HG03108 (cell line): ENCODE data around the gene TLK1.
A peak's percentile ranks its signal among the peaks of the same experiment; 100 is the strongest.

ENCODE experiments used
- ATAC-seq: cut with Tn5 transposase; IDR thresholded peaks from one replicate; pipeline ENCODE4 v1.9.1; 2021; ENCODE audit warnings: moderate library complexity; ENCODE audit not compliant: unreplicated experiment

Gene TLK1

GRCh38 chr2:171160119-171160955 lies at the start of gene TLK1:
Gene TLK1, minus strand, starts transcription at chr2:171160893. Its CDS starts 465 bp downstream, at chr2:171160428.
- ATAC-seq: peak; percentile 47

- no peak for ATAC-seq
These were observed 49.6 kb upstream of the TLK1 start for GRCh38 chr2:171210216-171210863.

- ATAC-seq: no peak
These were observed 48.0 kb upstream of the TLK1 start for GRCh38 chr2:171208657-171209056.

GRCh38 chr2:171206422-171207115 lies 45.9 kb upstream of the TLK1 start:
- ATAC-seq: no peak

GRCh38 chr2:171205551-171205950 lies 44.9 kb upstream of the TLK1 start:
- ATAC-seq: no peak

- ATAC-seq: no peak
These were observed 41.1 kb upstream of the TLK1 start for GRCh38 chr2:171201767-171202166.

GRCh38 chr2:171201271-171201670 lies 40.6 kb upstream of the TLK1 start:
- ATAC-seq: no peak

- no peak for ATAC-seq
These were observed 39.8 kb upstream of the TLK1 start for GRCh38 chr2:171200469-171200868.

GRCh38 chr2:171191021-171191420 lies 30.3 kb upstream of the TLK1 start:
- ATAC-seq: no peak

- ATAC-seq: no peak
These were observed 27.1 kb upstream of the TLK1 start for GRCh38 chr2:171187819-171188218.

- no peak for ATAC-seq
These were observed 26.5 kb upstream of the TLK1 start for GRCh38 chr2:171187177-171187576.

- no peak for ATAC-seq
These were observed 25.2 kb upstream of the TLK1 start for GRCh38 chr2:171185941-171186340.

GRCh38 chr2:171185165-171185818 lies 24.6 kb upstream of the TLK1 start:
- ATAC-seq: no peak

GRCh38 chr2:171181064-171182049 lies 20.7 kb upstream of the TLK1 start:
- no peak for ATAC-seq

- no peak for ATAC-seq
These were observed 19.7 kb upstream of the TLK1 start for GRCh38 chr2:171180229-171180930.

GRCh38 chr2:171178993-171179392 lies 18.3 kb upstream of the TLK1 start:
- no peak for ATAC-seq

GRCh38 chr2:171176516-171176915 lies 15.8 kb upstream of the TLK1 start:
- no peak for ATAC-seq

- no peak for ATAC-seq
These were observed 13.4 kb upstream of the TLK1 start for GRCh38 chr2:171174075-171174474.

GRCh38 chr2:171173087-171173486 lies 12.4 kb upstream of the TLK1 start:
- no peak for ATAC-seq
